ENCODE data around the gene RTN4RL2.

RTN4RL2 gene

DNA sequence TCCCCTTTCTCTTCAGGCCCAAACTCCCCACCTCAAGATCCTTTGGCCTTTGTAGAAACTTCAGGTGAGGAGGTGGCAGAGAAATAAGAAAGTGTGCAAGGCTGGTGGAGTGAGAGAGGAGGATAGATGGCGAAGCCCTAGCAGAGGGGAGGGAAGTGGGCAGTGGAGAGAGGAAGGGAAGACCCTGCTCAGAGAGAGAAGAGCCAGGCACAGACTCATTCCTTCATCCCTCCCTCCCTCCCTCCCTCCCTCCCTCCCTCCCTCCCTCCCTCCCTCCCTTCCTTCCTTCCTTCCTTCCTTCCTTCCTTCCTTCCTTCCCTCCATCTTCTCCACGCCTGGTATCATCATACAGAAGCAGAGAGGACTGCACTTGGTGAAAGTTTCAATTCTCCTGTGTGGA, 21.0 kb downstream of the RTN4RL2 start:
- no peak for DNase-seq (ENCODE audit: low read depth in 3 of 3)

DNA sequence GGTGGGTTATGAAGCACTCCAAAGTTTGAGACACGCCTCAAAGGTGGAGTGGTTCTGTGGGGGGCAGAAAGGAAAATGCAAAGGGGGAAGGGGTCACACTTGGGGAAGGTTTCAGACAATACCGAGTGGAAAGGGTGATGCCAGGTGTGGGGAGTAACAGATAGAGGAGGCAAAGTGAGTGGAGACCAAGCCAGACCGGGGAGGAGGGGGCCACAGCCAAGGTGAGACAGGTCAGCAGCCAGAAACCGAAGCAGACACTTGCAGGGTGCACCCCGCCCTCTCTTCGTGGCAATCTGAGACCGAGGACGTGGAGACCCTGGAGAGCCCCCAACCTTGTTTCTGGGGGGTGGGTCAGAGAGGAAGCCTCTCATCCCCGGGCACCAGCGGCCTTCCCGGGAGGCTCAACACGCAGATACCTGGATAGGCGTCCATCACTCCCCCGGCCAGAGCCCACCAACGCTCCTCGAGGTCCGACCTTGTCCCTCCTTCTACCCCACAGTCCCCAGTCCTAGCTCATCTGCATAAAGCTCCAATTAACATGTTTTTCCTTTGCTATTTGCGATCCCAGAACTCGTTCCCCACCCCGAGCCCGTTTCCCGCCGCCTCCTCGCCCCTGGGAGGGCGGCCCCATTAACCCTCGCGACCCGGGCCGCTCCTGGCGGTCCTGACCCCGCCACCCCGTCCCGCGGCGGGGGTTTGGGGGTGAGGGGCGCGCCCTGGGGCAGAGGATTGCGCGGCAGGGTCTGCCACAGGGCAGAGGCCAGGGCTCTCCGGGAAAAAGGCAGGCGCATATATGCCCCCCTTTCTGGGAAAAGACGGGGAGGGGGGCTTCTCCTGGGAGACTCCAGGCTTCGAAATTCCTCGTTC, 21.8 kb downstream of the RTN4RL2 start:
- no peak for DNase-seq (ENCODE audit: low read depth in 3 of 3)

GRCh38 chr11:57482782-57483561, 22.6 kb downstream of the RTN4RL2 start:
- DNase-seq (ENCODE audit: low read depth in 3 of 3) = peak; percentile 37 to 56 (median 43)

DNA sequence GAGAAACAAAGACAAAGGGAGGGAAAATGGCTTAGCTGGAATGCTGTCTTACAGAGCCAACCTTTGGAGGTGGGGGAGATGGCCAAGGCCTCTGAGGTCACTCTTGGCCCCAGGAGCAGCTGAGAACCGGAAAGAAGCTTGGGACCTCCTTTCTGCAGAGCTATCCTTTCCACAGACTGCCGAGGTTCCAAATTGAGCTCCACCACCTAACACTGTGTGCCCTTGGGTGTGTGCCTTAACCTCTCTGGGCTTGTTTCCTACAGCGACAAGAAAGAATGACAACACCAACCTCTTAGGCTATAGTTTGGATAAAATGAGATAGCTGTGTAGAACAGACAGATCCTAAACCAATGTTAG, 23.2 kb downstream of the RTN4RL2 start:
- DNase-seq (ENCODE audit: low read depth in 3 of 3) = no peak

GRCh38 chr11:57484141-57484710, 23.9 kb downstream of the RTN4RL2 start:
- no peak for DNase-seq (ENCODE audit: low read depth in 3 of 3)

GRCh38 chr11:57485217-57485990, 25.1 kb downstream of the RTN4RL2 start:
- DNase-seq (ENCODE audit: low read depth in 3 of 3) = no peak

DNA sequence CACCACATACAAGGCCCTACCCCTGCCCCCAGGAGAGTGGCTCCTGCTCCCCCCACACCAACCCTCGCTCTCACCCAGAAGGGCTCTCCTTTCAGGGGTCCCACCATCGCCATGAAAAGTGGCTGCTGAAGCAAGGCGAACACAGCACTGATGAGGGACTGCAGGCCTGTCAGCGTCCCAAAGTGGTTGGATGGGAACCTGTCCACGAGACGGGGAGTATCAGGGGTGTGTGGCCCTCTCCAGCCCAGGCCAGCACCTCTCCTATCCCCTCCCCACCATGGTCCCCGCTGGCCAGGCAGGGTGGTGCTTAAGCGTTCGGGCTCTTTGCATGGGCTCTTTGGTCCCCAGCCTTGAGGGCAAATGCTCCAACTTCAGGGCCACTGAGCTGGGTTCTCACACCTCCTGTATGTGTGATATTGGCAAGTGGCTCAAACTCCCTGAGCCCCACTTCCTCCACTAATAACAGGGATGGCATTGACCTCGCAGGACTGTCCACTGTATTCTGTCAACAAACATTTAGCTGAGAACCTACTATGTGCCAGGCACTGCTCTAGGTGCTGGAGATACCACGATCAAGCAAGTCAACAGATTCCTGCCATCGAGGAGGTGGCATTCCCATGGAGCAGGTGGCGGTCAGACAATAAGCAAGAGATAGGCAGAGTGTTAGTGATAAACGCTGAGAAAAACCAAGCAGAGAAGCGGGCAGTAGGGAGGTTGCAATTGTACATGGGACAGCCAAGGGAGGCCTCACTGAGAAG, 26.9 kb downstream of the RTN4RL2 start:
- no peak for DNase-seq (ENCODE audit: low read depth in 3 of 3)

- DNase-seq (ENCODE audit: low read depth in 3 of 3) = no peak
Observed at GRCh38 chr11:57487920-57488659, 27.8 kb downstream of the RTN4RL2 start.

GRCh38 chr11:57490456-57491248, 30.3 kb downstream of the RTN4RL2 start:
- no peak for DNase-seq (ENCODE audit: low read depth in 3 of 3)

- peak in 2 of 3 donors; percentile 54 to 55 for DNase-seq (ENCODE audit: low read depth in 3 of 3)
Observed at GRCh38 chr11:57491371-57492061, 31.2 kb downstream of the RTN4RL2 start.

DNA sequence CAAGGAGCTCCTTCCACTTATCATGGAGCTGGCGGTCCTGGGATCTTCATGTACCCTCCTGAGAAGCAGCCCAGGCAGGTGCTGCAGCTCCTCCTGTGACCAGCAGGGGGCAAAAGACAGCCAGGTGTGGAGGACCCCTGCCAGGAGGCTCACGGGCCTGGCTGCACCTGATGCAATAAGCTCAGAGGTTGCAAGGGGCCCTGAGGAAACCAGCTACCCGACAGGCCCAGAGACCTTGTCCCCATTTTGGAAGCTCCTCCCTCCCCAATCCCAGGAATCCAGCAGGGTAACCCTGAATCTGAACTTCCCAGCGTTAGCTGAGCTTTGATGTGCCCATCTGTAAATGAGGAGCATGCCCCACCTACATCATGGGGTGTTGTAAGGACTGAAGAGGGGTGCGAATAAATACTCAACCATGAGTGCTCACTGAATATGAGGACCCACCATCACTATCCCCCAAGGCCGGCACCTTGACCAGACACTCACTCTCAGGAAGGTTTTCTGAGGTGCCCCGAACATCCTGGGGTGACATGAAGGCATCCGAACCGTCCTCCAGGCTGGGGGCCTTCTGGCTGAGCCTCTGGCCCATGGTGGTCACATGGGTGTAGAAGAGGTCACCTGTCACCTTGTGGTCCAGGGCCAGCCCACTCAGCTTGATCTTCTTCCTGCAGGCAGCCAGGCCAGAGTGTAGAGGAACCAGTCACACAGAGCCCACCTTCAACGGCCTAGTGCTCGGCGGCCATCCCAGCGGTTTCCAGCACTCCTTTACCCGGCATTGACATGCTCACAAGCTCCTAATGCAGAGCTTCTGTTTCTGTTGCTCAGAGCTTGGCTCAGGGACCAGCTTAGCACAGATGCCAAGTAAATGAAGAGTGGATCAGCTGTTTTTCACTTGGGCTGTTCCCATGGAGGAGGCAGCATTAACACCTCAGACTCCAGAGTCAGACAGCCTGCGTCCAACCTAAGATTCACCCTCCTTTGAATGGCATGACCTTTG, 33.5 kb downstream of the RTN4RL2 start:
- DNase-seq (ENCODE audit: low read depth in 3 of 3) = peak; percentile 55 to 66 (median 57)

DNA sequence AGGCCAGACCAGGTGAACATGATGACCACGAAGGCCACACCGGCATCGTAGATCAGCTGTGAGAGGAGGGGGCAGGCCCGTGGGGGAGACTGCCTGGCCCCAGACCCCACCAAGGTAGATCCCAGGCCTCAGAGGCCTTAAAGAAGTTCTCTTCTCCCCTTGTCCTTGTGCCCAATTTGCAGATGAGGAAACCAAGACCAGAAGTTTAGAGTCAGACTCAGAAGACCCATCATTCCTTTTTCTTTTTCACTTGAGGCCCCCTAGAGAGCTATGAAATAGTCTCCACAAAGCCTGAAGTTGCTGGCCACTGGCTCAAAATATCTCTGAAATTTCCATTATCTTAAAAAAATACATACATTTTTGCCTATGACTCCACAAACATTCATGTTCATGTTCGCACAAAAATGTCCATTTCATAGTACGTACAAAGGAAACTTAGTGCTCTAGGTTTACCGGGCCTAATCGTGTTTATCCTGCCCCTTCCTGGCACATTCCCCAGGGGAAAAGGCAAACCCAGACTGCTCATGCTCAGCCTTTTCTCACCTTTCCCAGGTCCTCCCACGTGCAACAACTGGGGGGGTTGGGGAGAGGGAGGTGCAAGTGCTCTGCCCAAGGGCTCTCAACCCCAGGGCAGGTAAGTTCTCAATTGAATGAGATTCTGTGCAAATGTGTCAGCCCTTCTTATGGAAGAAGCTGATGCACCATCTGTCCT, 35.9 kb downstream of the RTN4RL2 start:
- no peak for DNase-seq (ENCODE audit: low read depth in 3 of 3)

DNA sequence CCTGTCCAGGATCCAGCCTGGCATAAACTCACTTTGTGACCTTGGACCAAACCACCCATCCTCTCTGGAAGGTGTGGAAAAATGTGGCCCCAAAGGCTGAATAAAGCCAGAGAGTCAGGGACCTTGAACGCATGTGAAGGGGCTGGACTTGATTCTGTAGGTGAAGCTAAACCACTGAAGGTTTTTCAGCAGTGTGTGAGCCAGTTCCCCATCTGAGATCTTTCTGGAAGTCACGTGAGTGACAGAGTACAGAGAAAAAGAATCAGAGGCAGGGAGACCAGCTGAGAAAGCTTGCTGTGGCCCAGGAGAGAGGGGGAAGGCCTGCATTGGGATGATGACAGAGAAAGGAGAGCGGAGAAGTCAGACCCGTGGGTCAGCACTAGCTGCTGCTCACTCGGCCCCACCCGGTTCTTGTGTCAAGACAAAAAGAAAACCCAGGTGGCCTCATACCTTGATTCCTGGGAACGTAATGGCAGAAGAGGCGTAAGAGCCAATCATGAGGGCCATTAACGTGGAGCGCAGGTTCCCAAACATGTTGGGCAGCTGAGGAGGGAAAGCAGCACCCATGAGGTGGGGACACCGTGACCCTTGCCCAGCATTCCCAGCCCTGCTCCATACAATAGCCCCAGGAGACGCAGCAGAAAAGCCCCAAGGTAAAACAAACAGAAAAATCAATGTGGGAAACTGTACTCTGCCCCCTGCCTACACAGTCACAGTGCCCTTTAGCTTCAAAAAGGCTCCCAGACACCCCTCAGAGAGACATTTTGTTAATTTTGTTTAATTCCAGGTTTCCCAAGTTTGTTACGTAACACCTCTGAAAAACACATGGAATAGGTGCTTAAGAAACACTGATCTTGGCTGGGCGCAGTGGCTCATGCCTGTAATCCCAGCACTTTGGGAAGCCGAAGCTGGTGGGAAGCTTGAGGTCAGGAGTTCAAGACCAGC, 37.2 kb downstream of the RTN4RL2 start:
- no peak for DNase-seq (ENCODE audit: low read depth in 3 of 3)

DNA sequence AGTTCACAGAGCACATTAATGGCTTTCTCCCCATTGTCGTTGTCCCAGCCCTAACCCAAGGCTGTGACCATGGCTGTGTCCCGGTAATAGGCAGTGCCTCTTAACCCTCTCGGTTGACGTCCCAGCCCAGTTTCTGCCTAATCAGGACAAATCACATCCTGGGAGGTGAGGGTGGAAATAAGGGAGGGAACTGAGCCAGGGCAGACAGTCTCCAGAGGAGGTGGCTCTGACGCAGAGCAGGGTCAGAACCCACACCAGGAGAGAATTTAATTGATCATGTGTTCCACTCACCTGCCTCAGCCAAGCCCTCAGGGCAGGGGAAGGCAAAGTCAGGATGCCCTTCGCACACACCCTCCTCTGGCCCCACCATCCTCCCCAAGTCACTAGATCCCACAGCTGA, 38.2 kb downstream of the RTN4RL2 start:
- DNase-seq (ENCODE audit: low read depth in 3 of 3) = no peak

DNA sequence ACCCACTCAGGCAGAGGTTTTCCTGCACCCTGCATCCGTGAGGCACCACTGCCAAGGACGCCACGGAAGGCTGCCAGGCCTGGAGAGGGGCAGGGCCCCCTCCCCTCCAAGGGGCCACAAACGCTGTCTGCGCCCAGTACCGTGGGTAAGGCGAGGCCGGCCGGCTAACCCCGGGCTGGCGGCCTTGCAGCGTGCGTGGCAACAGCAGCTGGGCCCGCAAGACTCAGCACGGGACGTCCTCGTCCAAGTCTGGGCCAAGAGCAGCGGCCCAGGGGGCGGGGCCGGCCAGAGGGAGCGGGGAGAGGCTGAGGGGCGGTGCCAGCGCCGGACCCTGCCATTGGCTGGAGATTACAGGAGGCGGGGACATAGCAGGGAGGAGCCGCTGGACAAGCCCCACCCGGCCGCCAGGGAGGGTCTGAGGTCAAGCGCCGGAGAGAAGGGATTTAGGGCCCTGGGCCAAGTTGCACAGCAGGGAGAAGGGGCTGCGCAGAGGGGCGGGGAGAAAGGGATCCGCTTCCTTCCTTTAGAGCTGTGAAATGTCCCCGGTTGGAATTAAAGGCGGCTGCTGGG, 39.2 kb downstream of the RTN4RL2 start:
- peak in 2 of 3 donors; percentile 29 to 44 for DNase-seq (ENCODE audit: low read depth in 3 of 3)

Measured in stimulated activated CD4-positive, alpha-beta T cell treated with anti-CD3 and anti-CD28 coated beads, TNF-alpha, amount 100 ng/mL, for 48 hours (primary cell).